ENCODE results near the gene RARB.

RARB gene

DNA sequence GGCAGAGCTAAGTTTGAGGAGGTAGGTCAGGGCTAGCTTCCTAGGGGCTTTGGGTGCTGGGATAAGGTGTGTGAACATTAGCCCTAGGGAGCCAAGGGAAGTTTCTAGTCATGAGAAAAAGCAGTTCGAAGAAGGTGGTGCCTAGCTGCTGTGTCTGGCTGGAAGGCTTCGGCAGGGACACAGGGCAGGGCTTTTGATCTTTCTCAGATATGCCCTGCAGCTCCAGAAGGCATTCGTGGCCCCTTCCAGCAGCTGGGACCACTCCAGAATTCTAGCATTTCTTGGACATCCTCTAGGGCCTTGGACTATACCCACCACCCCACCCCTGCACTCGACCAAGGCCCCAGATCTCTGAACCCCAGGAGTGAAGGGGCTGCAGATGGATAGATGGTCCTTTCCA, 148.1 kb downstream of the RARB start:
- TF ChIP-seq, protein P1, sequence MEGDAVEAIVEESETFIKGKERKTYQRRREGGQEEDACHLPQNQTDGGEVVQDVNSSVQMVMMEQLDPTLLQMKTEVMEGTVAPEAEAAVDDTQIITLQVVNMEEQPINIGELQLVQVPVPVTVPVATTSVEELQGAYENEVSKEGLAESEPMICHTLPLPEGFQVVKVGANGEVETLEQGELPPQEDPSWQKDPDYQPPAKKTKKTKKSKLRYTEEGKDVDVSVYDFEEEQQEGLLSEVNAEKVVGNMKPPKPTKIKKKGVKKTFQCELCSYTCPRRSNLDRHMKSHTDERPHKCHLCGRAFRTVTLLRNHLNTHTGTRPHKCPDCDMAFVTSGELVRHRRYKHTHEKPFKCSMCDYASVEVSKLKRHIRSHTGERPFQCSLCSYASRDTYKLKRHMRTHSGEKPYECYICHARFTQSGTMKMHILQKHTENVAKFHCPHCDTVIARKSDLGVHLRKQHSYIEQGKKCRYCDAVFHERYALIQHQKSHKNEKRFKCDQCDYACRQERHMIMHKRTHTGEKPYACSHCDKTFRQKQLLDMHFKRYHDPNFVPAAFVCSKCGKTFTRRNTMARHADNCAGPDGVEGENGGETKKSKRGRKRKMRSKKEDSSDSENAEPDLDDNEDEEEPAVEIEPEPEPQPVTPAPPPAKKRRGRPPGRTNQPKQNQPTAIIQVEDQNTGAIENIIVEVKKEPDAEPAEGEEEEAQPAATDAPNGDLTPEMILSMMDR (IDR thresholded peaks at IDR 0.05; ENCODE audit: low read depth, low read length, missing control alignments): no peak
- H3K4me3 ChIP-seq (ENCODE audit: low read depth, low read length): no peak overlapping the region
- no peak for DNase-seq (ENCODE audit: low read depth)

DNA sequence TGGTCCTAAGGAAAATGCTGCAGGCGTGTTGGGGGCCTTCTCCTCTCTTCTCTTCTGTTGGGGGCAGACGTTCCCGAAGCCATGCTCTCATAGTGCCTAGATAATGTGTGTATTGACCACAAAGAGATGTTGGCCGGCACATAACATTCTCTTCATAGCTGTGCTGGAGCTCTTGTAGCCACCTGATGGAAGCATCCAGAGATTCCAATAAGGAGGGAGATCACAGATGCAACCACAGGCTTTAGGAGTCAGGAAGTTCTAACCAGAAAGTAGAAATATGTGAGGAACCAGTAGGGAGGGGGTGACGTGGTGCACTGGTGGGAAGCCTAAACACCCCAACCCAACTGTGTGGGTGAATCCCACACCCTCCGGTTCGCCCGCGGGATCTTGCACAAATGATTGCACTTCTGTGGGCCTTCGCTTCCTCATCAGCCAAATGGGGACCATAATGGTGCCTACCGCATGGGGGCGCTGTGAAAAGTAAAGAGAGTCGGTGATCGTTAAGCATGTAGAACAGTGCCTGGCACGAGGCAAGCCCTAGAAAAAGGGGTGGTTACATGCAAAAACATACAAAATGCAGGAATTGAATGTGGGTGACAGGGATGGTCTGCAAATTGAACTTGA, 148.9 kb downstream of the RARB start:
- DNase-seq (ENCODE audit: low read depth): no peak
- no peak overlapping the region for H3K4me3 ChIP-seq (ENCODE audit: low read depth, low read length)
- TF ChIP-seq, protein P1 (IDR thresholded peaks at IDR 0.05; ENCODE audit: low read depth, low read length, missing control alignments): peak; percentile 7

DNA sequence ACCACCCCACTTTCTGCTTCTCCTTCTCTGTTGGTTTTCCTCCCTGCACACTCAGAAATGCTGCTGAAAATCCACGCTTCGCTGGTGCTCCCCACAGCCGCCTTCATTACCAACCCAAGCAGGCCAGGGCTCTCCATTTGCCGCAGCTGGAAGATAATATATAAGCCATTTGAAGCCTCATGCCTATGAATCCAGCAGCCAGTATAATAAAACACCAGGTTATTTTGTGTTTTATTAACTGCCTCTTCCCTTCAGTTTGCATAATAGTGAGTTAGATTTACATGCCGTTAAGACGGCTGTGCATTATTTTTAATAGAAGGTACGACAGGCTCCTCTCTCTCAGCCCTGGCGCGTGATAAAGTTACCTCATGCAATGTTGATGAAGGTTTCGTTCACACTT, 150.0 kb downstream of the RARB start:
- no peak overlapping the region for H3K4me3 ChIP-seq (ENCODE audit: low read depth, low read length)
- no peak for DNase-seq (ENCODE audit: low read depth)
- TF ChIP-seq, protein P1 (IDR thresholded peaks at IDR 0.05; ENCODE audit: low read depth, low read length, missing control alignments): no peak

DNA sequence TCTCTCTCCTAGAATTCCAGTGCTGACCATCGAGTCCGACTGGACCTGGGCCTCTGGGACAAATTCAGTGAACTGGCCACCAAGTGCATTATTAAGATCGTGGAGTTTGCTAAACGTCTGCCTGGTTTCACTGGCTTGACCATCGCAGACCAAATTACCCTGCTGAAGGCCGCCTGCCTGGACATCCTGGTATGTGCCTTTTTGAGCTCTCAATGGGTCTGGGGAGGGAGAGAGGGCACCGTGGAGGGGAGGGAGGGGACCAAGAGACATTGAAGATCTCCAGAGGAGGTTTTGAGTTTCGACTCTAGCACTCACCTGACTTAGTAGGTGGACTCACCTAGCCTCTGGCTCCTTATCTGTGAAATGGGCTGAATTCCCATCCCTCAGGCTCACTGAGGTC, 152.5 kb downstream of the RARB start:
- TF ChIP-seq, protein P1 (IDR thresholded peaks at IDR 0.05; ENCODE audit: low read depth, low read length, missing control alignments): no peak
- no peak for DNase-seq (ENCODE audit: low read depth)
- H3K4me3 ChIP-seq (ENCODE audit: low read depth, low read length): no peak overlapping the region

DNA sequence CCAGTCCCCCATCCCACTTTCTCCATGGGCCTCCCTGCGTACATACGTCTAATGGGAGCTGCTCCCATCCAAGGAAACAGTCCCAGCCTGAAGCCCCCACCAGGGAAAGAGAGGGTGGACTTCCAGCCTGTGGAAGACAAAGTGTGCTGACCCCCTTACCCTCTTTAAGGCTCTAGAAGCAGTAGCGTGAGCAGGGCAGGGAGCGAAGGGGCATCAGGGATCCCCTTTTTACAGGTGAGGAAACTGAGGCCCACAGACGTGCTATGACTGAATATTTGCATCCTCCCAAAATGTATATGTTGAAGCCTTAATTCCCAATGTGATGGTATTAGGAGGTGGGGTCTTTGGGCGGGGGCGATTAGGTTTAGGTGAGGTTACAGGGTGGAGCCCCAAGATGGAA, 153.3 kb downstream of the RARB start:
- no peak overlapping the region for H3K4me3 ChIP-seq (ENCODE audit: low read depth, low read length)
- TF ChIP-seq, protein P1 (IDR thresholded peaks at IDR 0.05; ENCODE audit: low read depth, low read length, missing control alignments): no peak
- no peak for DNase-seq (ENCODE audit: low read depth)

DNA sequence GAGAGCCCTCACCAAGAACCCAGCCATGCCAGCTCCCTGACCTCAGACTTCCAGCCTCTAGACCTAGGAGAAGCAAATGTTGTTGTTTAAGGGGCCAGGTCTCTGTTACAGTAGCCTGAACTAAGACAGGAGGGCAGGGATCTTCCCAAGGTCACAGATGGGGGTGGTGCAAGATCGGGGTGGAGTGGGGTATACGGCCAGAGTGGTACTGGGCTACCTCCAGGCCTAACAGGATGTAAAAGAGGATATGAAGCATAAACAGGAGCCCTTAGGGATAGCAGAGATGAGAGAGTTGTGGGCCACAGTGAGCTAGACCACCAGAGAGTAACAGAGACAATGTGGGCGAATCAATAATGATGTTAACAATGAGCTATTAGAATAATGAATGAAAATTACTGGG, 153.8 kb downstream of the RARB start:
- TF ChIP-seq, protein P1 (IDR thresholded peaks at IDR 0.05; ENCODE audit: low read depth, low read length, missing control alignments): no peak
- DNase-seq (ENCODE audit: low read depth): no peak

DNA sequence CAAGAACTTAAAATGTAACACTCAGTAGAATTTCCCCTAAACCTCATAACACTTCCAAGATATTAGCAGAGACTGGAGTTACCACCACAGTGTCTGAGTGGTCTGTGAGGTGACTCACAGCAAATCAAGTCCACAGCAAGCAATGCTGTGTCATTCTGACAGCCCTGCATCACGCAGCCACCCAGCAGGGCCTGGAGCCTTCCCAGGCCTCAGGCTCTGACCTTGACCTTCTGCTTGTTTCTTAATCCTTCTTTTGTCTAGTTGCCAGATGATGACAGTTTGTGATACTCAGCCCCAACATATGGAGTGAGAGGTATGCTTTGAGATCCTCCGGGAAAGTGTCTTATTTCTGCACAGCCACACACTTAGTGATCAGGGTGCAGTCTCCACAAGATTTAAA, 154.2 kb downstream of the RARB start:
- TF ChIP-seq, protein P1 (IDR thresholded peaks at IDR 0.05; ENCODE audit: low read depth, low read length, missing control alignments): no peak
- no peak overlapping the region for H3K4me3 ChIP-seq (ENCODE audit: low read depth, low read length)
- no peak for DNase-seq (ENCODE audit: low read depth)

More for the DNA sequence above, 153.8 kb downstream of the RARB start:
- no peak overlapping the region for H3K4me3 ChIP-seq (ENCODE audit: low read depth, low read length)

Data from GM12864 (cell line).